GM19324 (cell line): ENCODE results near the gene PBX1.
"Not testable (repeated sequence)": the region's sequence is repeated elsewhere in the genome, so short reads cannot be mapped to it uniquely, and the experiment has no call there.

Experiments used
- ATAC-seq: cut with Tn5 transposase; IDR thresholded peaks from one replicate; pipeline ENCODE4 v1.9.1; 2021; ENCODE audit warnings: mild to moderate bottlenecking, moderate library complexity; ENCODE audit not compliant: unreplicated experiment, low FRiP score

Gene PBX1

GRCh38 chr1:164636757-164637156, 77.8 kb downstream of the PBX1 start:
- no peak for ATAC-seq

GRCh38 chr1:164637461-164638375, 78.7 kb downstream of the PBX1 start:
- no peak for ATAC-seq

GRCh38 chr1:164638492-164639202, 79.7 kb downstream of the PBX1 start:
- ATAC-seq = no peak

GRCh38 chr1:164640686-164641352, 81.8 kb downstream of the PBX1 start:
- ATAC-seq = no peak

- ATAC-seq = no peak
Measured at GRCh38 chr1:164641353-164641730, 82.4 kb downstream of the PBX1 start.

- ATAC-seq = no peak
Measured at GRCh38 chr1:164643018-164643417, 84.0 kb downstream of the PBX1 start.

- no peak for ATAC-seq
Measured at GRCh38 chr1:164644268-164644667, 85.3 kb downstream of the PBX1 start.

GRCh38 chr1:164644774-164645644, 86.0 kb downstream of the PBX1 start:
- ATAC-seq = no peak

GRCh38 chr1:164645921-164646320, 86.9 kb downstream of the PBX1 start:
- ATAC-seq = no peak

GRCh38 chr1:164647211-164647610, 88.2 kb downstream of the PBX1 start:
- no peak for ATAC-seq

GRCh38 chr1:164648636-164649035, 89.7 kb downstream of the PBX1 start:
- no peak for ATAC-seq

GRCh38 chr1:164649146-164649545, 90.2 kb downstream of the PBX1 start:
- no peak for ATAC-seq

- no peak for ATAC-seq
Measured at GRCh38 chr1:164650531-164650930, 91.5 kb downstream of the PBX1 start.

GRCh38 chr1:164651351-164651951, 92.5 kb downstream of the PBX1 start:
- ATAC-seq = no peak

GRCh38 chr1:164652969-164653368, 94.0 kb downstream of the PBX1 start:
- ATAC-seq = not testable (repeated sequence)

- no peak for ATAC-seq
Measured at GRCh38 chr1:164653705-164654104, 94.7 kb downstream of the PBX1 start.

- no peak for ATAC-seq
Measured at GRCh38 chr1:164654200-164654599, 95.2 kb downstream of the PBX1 start.

- no peak for ATAC-seq
Measured at GRCh38 chr1:164658864-164659263, 99.9 kb downstream of the PBX1 start.

- ATAC-seq = peak; percentile 17
Measured at GRCh38 chr1:164659621-164660411, 100.8 kb downstream of the PBX1 start.
